SU-DHL-6 (cell line): ENCODE results near the gene RFTN1.

ENCODE experiments used
- H2AFZ ChIP-seq: fragments of 200-600 bp; sonication (generic); 2 replicates; pipeline ENCODE4 v1.6.1; 2014; ENCODE audit warnings: low read depth, mild to moderate bottlenecking, moderate library complexity, mixed read lengths, antibody characterized with exemption, low read length; ENCODE audit not compliant: severe bottlenecking
- H3F3A ChIP-seq: fragments of 200-600 bp; shearing (Covaris generic); 2 replicates; pipeline ENCODE4 v1.6.0; 2016; ENCODE audit warnings: antibody characterized with exemption, mild to moderate bottlenecking; ENCODE audit not compliant: insufficient read depth
- H3K27ac ChIP-seq: fragments of 200-600 bp; sonication (generic); 2 replicates; pipeline ENCODE4 v1.5.1; 2016; ENCODE audit warnings: low read depth, mild to moderate bottlenecking, low read length, moderate library complexity, mixed read lengths
- H3K27me3 ChIP-seq: fragments of 200-600 bp; sonication (generic), shearing (Covaris generic); 2 replicates; pipeline ENCODE4 v1.6.0; 2014; ENCODE audit warnings: mild to moderate bottlenecking, low read length
- H3K36me3 ChIP-seq: fragments of 200-600 bp; sonication (generic); 2 replicates; pipeline ENCODE4 v1.6.1; 2014; ENCODE audit warnings: mild to moderate bottlenecking, low read length, mixed read lengths
- H3K4me2 ChIP-seq: fragments of 300-600, 200-600 bp; shearing (Covaris generic), sonication (generic); 2 replicates; pipeline ENCODE4 v1.6.0; 2014; ENCODE audit warnings: low read length, low read depth, mild to moderate bottlenecking; ENCODE audit not compliant: poor library complexity, severe bottlenecking
- H3K4me3 ChIP-seq: fragments of 200-600 bp; sonication (generic); 2 replicates; pipeline ENCODE4 v1.5.1; 2014; ENCODE audit warnings: antibody characterized with exemption, low read length, mild to moderate bottlenecking, mixed read lengths; ENCODE audit not compliant: insufficient read depth, poor library complexity, severe bottlenecking
- H3K79me2 ChIP-seq: fragments of 200-600 bp; sonication (generic); 2 replicates; pipeline ENCODE4 v1.6.1; 2014; ENCODE audit warnings: mild to moderate bottlenecking, low read length, moderate library complexity; ENCODE audit not compliant: insufficient read depth
- H3K9ac ChIP-seq: fragments of 200-600 bp; sonication (generic); 2 replicates; pipeline ENCODE4 v1.7.0; 2014; ENCODE audit warnings: mild to moderate bottlenecking, low read length
- H3K9me2 ChIP-seq: fragments of 200-600 bp; sonication (generic); replicated peaks from 2 replicates; pipeline ENCODE4 v1.6.1; 2014; ENCODE audit warnings: low read length; ENCODE audit not compliant: insufficient read depth
- H3K9me3 ChIP-seq: fragments of 200-600 bp; sonication (generic); 2 replicates; pipeline ENCODE4 v1.6.1; 2014; ENCODE audit warnings: low read length, mixed read lengths; ENCODE audit not compliant: insufficient read depth
- H4K20me1 ChIP-seq: fragments of 200-600 bp; sonication (generic); 2 replicates; pipeline ENCODE4 v1.6.1; 2014; ENCODE audit warnings: low read depth, mild to moderate bottlenecking, antibody characterized with exemption, low read length, moderate library complexity, mixed read lengths
- EZH2phosphoT487 ChIP-seq: fragments of 200-600 bp; sonication (generic), shearing (Covaris generic); conservative IDR thresholded peaks from 2 replicates; pipeline ENCODE4 v1.6.1; 2018; ENCODE audit warnings: mild to moderate bottlenecking, antibody characterized with exemption, low read length, moderate library complexity, mixed read lengths
- TF ChIP-seq, protein P1 (sequence below): fragments of 200-600 bp; sonication (generic); IDR thresholded peaks from one replicate; pipeline ENCODE4 v1.5.1; 2017; ENCODE audit warnings: antibody characterized with exemption, mild to moderate bottlenecking, low read length, moderate library complexity; ENCODE audit not compliant: insufficient read depth, poor library complexity, severe bottlenecking

The RFTN1 gene

DNA sequence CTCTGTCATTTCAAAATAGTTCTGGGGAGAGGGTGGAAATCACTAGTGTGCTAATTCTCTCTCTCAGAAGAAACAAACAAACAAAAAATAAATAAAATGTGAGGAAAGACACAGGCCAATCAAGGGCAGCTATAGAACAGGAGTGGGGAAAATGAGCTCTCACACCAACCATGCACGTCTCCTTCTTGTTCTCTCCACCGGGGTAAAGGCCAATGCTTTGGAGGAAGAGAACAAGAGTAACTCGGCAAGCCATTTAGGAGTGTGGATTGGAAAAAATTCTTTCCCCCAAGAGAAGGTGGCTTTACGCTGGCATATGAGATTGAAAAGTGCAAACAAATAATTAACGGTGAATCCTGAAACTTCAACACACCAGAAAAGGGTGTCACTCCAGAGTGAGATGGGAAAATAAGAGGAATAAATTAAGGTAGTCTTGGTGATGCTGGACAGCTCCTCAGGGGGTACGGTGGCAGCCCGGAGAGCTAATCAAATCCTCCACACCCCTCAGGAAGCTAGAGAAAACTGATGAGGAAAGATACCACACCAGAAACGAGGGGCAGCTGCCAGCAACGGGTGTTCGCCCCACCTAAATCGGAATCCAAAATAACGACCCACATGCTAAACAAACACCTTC, 88.0 kb downstream of the RFTN1 start:
- no peak overlapping the region for H2AFZ ChIP-seq
- H4K20me1 ChIP-seq: no peaks in the 10 kb centered on the region
- peaks cover 99% of the 10 kb centered on the region for H3K79me2 ChIP-seq
- no peak for TF ChIP-seq EZH2phosphoT487
- TF ChIP-seq, protein P1, sequence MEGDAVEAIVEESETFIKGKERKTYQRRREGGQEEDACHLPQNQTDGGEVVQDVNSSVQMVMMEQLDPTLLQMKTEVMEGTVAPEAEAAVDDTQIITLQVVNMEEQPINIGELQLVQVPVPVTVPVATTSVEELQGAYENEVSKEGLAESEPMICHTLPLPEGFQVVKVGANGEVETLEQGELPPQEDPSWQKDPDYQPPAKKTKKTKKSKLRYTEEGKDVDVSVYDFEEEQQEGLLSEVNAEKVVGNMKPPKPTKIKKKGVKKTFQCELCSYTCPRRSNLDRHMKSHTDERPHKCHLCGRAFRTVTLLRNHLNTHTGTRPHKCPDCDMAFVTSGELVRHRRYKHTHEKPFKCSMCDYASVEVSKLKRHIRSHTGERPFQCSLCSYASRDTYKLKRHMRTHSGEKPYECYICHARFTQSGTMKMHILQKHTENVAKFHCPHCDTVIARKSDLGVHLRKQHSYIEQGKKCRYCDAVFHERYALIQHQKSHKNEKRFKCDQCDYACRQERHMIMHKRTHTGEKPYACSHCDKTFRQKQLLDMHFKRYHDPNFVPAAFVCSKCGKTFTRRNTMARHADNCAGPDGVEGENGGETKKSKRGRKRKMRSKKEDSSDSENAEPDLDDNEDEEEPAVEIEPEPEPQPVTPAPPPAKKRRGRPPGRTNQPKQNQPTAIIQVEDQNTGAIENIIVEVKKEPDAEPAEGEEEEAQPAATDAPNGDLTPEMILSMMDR: no peak
- H3K4me2 ChIP-seq: peak overlapping the region; percentile 33
- peak overlapping the region; percentile 100 for H3K27ac ChIP-seq
- H3F3A ChIP-seq: peaks cover 35% of the 10 kb centered on the region
- H3K9me2 ChIP-seq: no peaks in the 10 kb centered on the region
- no peaks in the 10 kb centered on the region for H3K9me3 ChIP-seq
- no peaks in the 10 kb centered on the region for H3K27me3 ChIP-seq
- peaks cover 59% of the 10 kb centered on the region for H3K36me3 ChIP-seq
- no peak overlapping the region for H3K4me3 ChIP-seq
- peak overlapping the region; percentile 0 for H3K9ac ChIP-seq

DNA sequence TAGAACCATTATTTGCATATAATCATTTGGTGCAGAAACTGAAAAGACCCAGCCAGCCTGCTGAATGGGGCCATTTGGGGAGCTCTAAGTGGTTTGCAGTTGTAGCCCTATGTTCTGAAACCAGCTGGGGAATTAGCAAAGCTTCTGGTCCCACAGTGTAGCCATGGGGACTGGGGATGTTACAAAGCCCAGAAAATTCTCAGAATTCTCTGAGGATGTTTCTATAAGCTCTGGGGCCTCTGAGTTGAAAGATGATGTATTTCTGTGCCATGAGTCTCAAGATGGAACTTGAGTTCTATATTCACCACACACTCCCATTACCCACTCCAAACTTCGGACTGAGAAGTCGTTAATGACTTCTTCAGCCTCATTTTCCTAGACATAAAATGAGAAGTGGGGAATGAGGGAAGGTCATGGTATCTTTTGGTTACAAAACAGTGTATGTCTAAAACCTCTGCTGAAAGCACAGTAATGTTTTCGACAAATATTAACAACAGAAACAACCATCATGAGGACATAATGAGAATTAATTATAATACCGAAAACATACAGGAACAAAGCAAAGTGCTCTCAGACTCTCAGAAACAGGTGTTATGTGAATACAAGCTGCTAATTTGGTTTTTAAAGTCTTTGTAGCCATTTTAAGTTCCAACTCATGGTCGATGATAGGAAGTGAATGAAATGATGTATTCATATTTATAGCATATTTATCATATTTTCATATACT, 89.4 kb downstream of the RFTN1 start:
- Histone ChIP-seq H3K9me2 (no peaks in the 10 kb centered on the region), H3K27ac (peak overlapping the region; percentile 100), H2AFZ (no peak overlapping the region), H3K9me3 (no peaks in the 10 kb centered on the region), H4K20me1 (no peaks in the 10 kb centered on the region), H3K27me3 (no peaks in the 10 kb centered on the region), H3K4me3 (no peak overlapping the region), H3K36me3 (peaks cover 53% of the 10 kb centered on the region), H3F3A (peaks cover 32% of the 10 kb centered on the region; the same call in 1 of the 2 replicates), H3K4me2 (peak overlapping the region; percentile 33), H3K79me2 (peaks cover 99% of the 10 kb centered on the region), H3K9ac (no peak overlapping the region)
- TF ChIP-seq, protein P1: no peak
- no peak for TF ChIP-seq EZH2phosphoT487

DNA sequence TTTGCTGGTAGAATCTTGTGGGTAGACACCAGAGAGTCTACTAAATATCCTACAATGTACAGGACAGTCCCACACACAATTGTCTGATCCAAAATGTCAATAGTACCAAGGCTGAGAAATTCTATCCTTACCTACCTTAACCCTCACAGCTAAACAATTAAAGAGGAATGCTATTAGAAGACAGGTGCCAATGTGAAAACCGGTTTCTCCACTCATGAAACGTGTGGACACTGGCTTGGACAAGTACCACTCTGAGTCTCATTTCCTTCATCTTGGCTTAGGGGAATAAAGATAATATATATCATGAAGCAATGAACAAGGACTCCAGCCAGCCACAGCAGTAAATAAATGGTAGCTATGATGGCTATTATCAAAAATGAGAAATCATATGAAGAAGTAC, 90.2 kb downstream of the RFTN1 start:
- Histone ChIP-seq H3K36me3 (peaks cover 50% of the 10 kb centered on the region), H2AFZ (no peak overlapping the region), H3K27me3 (no peaks in the 10 kb centered on the region), H3K4me2 (no peak overlapping the region), H3K9me3 (no peaks in the 10 kb centered on the region), H3K27ac (peak overlapping the region; percentile 8; the same call in 1 of the 2 replicates), H4K20me1 (no peaks in the 10 kb centered on the region), H3K9me2 (no peaks in the 10 kb centered on the region), H3F3A (peaks cover 37% of the 10 kb centered on the region; the same call in 1 of the 2 replicates), H3K4me3 (no peak overlapping the region), H3K79me2 (peaks cover 99% of the 10 kb centered on the region), H3K9ac (no peak overlapping the region)
- TF ChIP-seq EZH2phosphoT487: no peak
- TF ChIP-seq, protein P1: no peak
